GM13976 (cell line): ENCODE data around the gene NOTCH1.

Experiments
- DNase-seq: peaks from one replicate; pipeline ENCODE4 v3.0.0; 2012; ENCODE audit warnings: low spot score
- CTCF ChIP-seq: IDR thresholded peaks from 2 replicates; pipeline ENCODE4 v1.5.1; 2012; ENCODE audit warnings: borderline replicate concordance, mild to moderate bottlenecking; ENCODE audit not compliant: insufficient read depth; ENCODE audit errors: extremely low read depth, missing control alignments, control extremely low read depth
- in situ Hi-C: fragments of 300-500 bp; cut with MboI; formaldehyde crosslinking; loops from one replicate; pipeline ENCODE4 v1.12.0; 2022; ENCODE audit warnings: low sequenced_read_pairs, mixed read lengths, inconsistent platforms; ENCODE audit not compliant: unreplicated experiment

The NOTCH1 gene

GRCh38 chr9:136463578-136463977 is 82.3 kb downstream of the NOTCH1 start:
- DNase-seq = no peak
- in situ Hi-C loops = no loop called here
- no peak for TF ChIP-seq CTCF

DNA sequence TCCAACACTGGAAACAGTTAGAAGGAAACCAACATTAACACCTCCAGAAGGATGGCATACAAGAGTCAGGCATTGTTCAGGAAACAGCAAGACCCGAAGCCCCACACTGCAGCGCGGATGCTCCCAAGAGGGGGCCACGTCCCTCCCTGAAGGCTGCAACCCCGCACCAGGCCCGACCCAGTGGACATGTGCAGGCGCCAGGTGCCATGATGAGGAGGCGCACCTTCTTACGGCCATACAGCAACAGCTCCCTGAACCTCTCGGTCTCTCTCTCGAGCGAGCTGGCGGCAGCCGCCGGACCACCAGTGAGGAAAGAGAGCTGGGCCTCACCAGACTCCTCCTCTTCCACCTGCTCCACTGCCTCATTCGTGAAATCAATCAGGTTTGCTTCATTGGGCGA is 83.2 kb downstream of the NOTCH1 start:
- in situ Hi-C loops = no loop called here
- no peak for TF ChIP-seq CTCF
- no peak for DNase-seq

- in situ Hi-C loops = no loop called here
- no peak for TF ChIP-seq CTCF
- no peak for DNase-seq
Observed at GRCh38 chr9:136460772-136461325, 85.0 kb downstream of the NOTCH1 start.

GRCh38 chr9:136459425-136459824 is 86.4 kb downstream of the NOTCH1 start:
- no peak for DNase-seq
- TF ChIP-seq CTCF = no peak
- in situ Hi-C loops = no loop called here

GRCh38 chr9:136457326-136457725 is 88.5 kb downstream of the NOTCH1 start:
- no peak for DNase-seq
- in situ Hi-C loops = no loop called here
- TF ChIP-seq CTCF = no peak

DNA sequence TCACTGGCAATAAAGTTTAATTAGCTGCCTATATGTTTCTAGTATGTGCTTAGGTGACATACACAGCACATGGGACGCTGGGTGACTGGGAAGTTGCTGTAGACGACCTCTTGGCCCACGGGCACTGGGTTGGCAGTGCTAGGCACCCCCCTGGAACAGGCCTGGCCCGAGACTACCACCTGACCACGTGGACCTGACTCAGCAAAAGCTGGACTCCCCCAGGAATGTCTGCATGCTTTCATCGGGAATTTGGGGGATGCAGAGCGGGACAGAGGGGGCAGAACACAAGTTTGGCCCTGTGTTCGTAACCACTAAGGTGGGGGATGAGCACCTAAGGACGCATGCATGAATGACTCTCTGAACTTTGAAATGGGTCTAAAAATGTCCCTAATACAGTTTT is 89.6 kb downstream of the NOTCH1 start:
- TF ChIP-seq CTCF = no peak
- in situ Hi-C loops = no loop called here
- no peak for DNase-seq

- no peak for DNase-seq
- in situ Hi-C loops = no loop called here
- TF ChIP-seq CTCF = no peak
Observed at GRCh38 chr9:136455043-136456002, 90.5 kb downstream of the NOTCH1 start.
